Natural killer cell (primary cell): ENCODE measurements around the gene COMMD1. TPM values are rescaled to one million over a fixed set of nuclear protein-coding genes. Genes with fewer than 3 reads are reported as not detected.
"Not testable (repeated sequence)": the region's sequence is repeated elsewhere in the genome, so short reads cannot be mapped to it uniquely, and the experiment has no call there.

Experiments
- ATAC-seq, 3 donors: fragments of 150-1000 bp in 2 of 3; fragments of 200-7000 bp in 1 of 3; cut with Tn5 transposase; 1 replicate in 1 of 3; 2 replicates in 2 of 3; pipeline ENCODE4 v1.10.0; 2021; ENCODE audit warnings: mild to moderate bottlenecking in 2 of 3, moderate library complexity in 2 of 3
- DNase-seq, 2 donors: peaks; one replicate each; pipeline versions ENCODE4 v3.0.0 to v3.0.0-alpha.2; 2013 to 2021; ENCODE audit warnings: mixed read lengths in 1 of 2
- H3K27ac ChIP-seq: one replicate; pipeline ENCODE4 v1.5.1; 2013; ENCODE audit warnings: mild to moderate bottlenecking, low read length
- H3K27me3 ChIP-seq: one replicate; pipeline ENCODE4 v1.6.1; 2013; ENCODE audit warnings: low read length; ENCODE audit not compliant: control insufficient read depth, insufficient read depth
- H3K36me3 ChIP-seq: one replicate; pipeline ENCODE4 v1.6.1; 2013; ENCODE audit warnings: low read length; ENCODE audit not compliant: control insufficient read depth, insufficient read depth
- H3K4me1 ChIP-seq: one replicate; pipeline ENCODE4 v1.6.1; 2013; ENCODE audit warnings: low read length; ENCODE audit not compliant: control insufficient read depth, insufficient read depth
- H3K4me3 ChIP-seq: one replicate; pipeline ENCODE4 v1.5.1; 2013; ENCODE audit warnings: low read length
- H3K9me3 ChIP-seq: one replicate; pipeline ENCODE4 v1.6.1; 2013; ENCODE audit warnings: low read length; ENCODE audit not compliant: control insufficient read depth, insufficient read depth
- H3K27ac Mint-ChIP-seq, 2 donors: one replicate each; pipeline ENCODE4 v1.8.0; 2022; ENCODE audit warnings: mild to moderate bottlenecking in 2 of 2, mixed read lengths in 2 of 2, moderate library complexity in 1 of 2
- H3K27me3 Mint-ChIP-seq, 2 donors: one replicate each; pipeline ENCODE4 v1.8.0; 2022; ENCODE audit warnings: low read depth in 2 of 2, mixed read lengths in 2 of 2
- H3K36me3 Mint-ChIP-seq: one replicate; pipeline ENCODE4 v1.8.0; 2022; ENCODE audit warnings: mixed read lengths
- H3K4me1 Mint-ChIP-seq, 2 donors: one replicate each; pipeline ENCODE4 v1.8.0; 2022; ENCODE audit warnings: mixed read lengths in 2 of 2
- H3K4me3 Mint-ChIP-seq: one replicate; pipeline ENCODE4 v1.8.0; 2022; ENCODE audit warnings: mild to moderate bottlenecking, moderate library complexity, mixed read lengths
- H3K9me3 Mint-ChIP-seq, 2 donors: one replicate each; pipeline ENCODE4 v1.8.0; 2022; ENCODE audit warnings: mixed read lengths in 2 of 2
- CTCF ChIP-seq: fragments of 200-600 bp; IDR thresholded peaks from one replicate; pipeline ENCODE4 v1.8.0; 2022; ENCODE audit warnings: antibody characterized with exemption
- WGBS: methylation state at CpG from one replicate; pipeline ENCODE4 v1.1.7; 2013; ENCODE audit warnings: missing lambda C conversion rate; ENCODE audit not compliant: insufficient coverage; 5-methylcytosine and 5-hydroxymethylcytosine counted together
- intact Hi-C: fragments of 100-400 bp; cut with micrococcal nuclease; formaldehyde crosslinking; loops from one replicate; pipeline ENCODE4 v1.14.2; 2022
- total RNA-seq, 4 donors: library from RNA; stranded (reverse); fragments of 120-200 nt in 1 of 4; gene quantifications; one replicate each; pipeline versions ENCODE4 v1.2.3 to v1.2.4, GENCODE V29; 2013 to 2022

Gene COMMD1
- total RNA-seq, 3 donors from 2014 or later (not counting 1 experiment from before 2014, with no cell fraction given): 24.3 to 36.7 (median 27.2) TPM

DNA sequence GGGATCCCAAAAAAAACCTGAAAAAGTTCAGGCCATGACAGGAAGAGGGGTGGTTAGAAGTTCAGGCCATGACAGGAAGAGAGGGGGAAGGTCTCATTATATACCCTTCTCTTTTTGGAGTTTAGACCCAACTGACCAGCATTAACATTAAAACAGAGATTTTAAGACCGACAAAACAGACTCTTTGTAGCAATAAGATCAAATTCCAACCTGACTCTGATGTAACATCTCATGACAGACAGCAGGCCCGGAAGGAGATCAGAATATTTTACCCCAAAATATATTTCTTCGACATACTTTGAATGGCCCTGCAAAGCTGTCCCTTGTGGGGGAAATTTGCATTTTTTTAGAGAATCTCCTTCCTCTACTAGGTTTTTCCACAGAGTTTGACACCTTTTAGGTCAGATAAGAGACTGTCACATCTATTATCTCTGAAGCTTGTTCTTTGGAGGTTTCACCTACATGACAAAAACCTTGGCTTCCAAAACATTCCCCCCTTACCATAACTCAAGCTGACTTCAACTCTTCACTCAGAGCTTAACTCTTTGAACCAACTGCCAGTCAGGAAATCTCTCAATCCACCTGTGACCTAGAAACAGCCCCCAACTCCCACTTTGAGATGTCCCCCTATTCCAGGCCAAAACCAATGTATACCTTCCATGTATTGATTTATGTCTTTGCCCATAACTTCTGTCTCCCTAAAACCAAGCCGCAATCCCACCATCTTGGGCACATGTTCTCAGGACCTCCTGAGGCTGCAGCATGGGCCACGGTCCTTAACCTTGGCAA, 239.4 kb downstream of the COMMD1 start:
- ATAC-seq (no peak), DNase-seq (no peak)
- no peak for TF ChIP-seq CTCF
- Histone ChIP-seq H3K27ac (no peak overlapping the region), H3K27me3 (no peaks in the 10 kb centered on the region), H3K36me3 (no peaks in the 10 kb centered on the region), H3K4me3 (no peak overlapping the region), H3K4me1 (peaks cover 3% of the 10 kb centered on the region), H3K9me3 (no peaks in the 10 kb centered on the region)
- Mint-ChIP-seq H3K4me3 (no peak overlapping the region), H3K27ac (peak overlapping the region in 1 of 2 donors; percentile 24), H3K27me3 (no peaks in the 10 kb centered on the region), H3K4me1 (peaks cover 11 to 14% of the 10 kb centered on the region in 2 donors), H3K9me3 (no peaks in the 10 kb centered on the region), H3K36me3 (no peaks in the 10 kb centered on the region)
- intact Hi-C loops: no loop called here
- 93% methylated on average over 3 of the region's 5 CpGs for WGBS

GRCh38 chr2:62145478-62146100, 240.1 kb downstream of the COMMD1 start:
- no peaks in the 10 kb centered on the region for H3K27me3 ChIP-seq
- DNase-seq: no peak
- TF ChIP-seq CTCF: no peak
- Mint-ChIP-seq H3K9me3 (no peaks in the 10 kb centered on the region), H3K4me1 (peaks cover 11 to 14% of the 10 kb centered on the region in 2 donors), H3K36me3 (no peaks in the 10 kb centered on the region), H3K27me3 (no peaks in the 10 kb centered on the region), H3K27ac (peak overlapping the region in 1 of 2 donors; percentile 24), H3K4me3 (no peak overlapping the region)
- no peak overlapping the region for H3K27ac ChIP-seq
- peaks cover 2% of the 10 kb centered on the region for H3K4me1 ChIP-seq
- intact Hi-C loops: no loop called here
- no peak for ATAC-seq
- H3K9me3 ChIP-seq: no peaks in the 10 kb centered on the region
- H3K36me3 ChIP-seq: no peaks in the 10 kb centered on the region
- H3K4me3 ChIP-seq: no peak overlapping the region
- WGBS: 78% methylated on average over 4 of the region's 5 CpGs

DNA sequence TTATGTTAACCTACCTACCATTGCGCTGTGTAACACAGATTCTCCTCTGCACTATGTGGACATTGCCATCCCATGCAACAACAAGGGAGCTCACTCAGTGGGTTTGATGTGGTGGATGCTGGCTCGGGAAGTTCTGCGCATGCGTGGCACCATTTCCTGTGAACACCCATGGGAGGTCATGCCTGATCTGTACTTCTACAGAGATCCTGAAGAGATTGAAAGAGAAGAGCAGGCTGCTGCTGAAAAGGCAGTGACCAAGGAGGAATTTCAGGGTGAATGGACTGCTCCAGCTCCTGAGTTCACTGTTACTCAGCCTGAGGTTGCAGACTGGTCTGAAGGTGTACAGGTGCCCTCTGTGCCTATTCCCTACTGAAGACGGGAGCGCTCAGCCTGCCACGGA, 241.3 kb downstream of the COMMD1 start:
- H3K4me3 ChIP-seq, H3K9me3 Mint-ChIP-seq, H3K9me3 ChIP-seq, H3K4me1 ChIP-seq, H3K27ac Mint-ChIP-seq, ATAC-seq, intact Hi-C loops, H3K4me3 Mint-ChIP-seq, H3K27me3 Mint-ChIP-seq, H3K27ac ChIP-seq, H3K36me3 Mint-ChIP-seq, H3K27me3 ChIP-seq, DNase-seq, H3K36me3 ChIP-seq: not testable (repeated sequence)
- H3K4me1 Mint-ChIP-seq: peaks cover 11 to 18% of the 10 kb centered on the region in 2 donors
- WGBS: 74% methylated on average over 5 of the region's 7 CpGs

- no peaks in the 10 kb centered on the region for H3K4me1 ChIP-seq
- H3K27ac Mint-ChIP-seq: no peak overlapping the region
- no peak for TF ChIP-seq CTCF
- no peaks in the 10 kb centered on the region for H3K27me3 ChIP-seq
- no peaks in the 10 kb centered on the region for H3K9me3 Mint-ChIP-seq
- H3K9me3 ChIP-seq: no peaks in the 10 kb centered on the region
- no peaks in the 10 kb centered on the region for H3K36me3 Mint-ChIP-seq
- H3K27me3 Mint-ChIP-seq: no peaks in the 10 kb centered on the region
- ATAC-seq: peak in 1 of 3 donors; percentile 32
- no peak overlapping the region for H3K27ac ChIP-seq
- H3K4me3 ChIP-seq: no peak overlapping the region
- whole genome bisulfite sequencing: 90% methylated on average over 4 of the region's 4 CpGs
- H3K36me3 ChIP-seq: no peaks in the 10 kb centered on the region
- intact Hi-C loops: no loop called here
- H3K4me1 Mint-ChIP-seq: peaks cover 11 to 18% of the 10 kb centered on the region in 2 donors
- H3K4me3 Mint-ChIP-seq: no peak overlapping the region
- no peak for DNase-seq
These were observed 242.3 kb downstream of the COMMD1 start for GRCh38 chr2:62147610-62148301.
